K562 (cell line): ENCODE measurements around the gene MBD3. TPM values are rescaled to one million over a fixed set of nuclear protein-coding genes. Genes with fewer than 3 reads are reported as not detected.

Source experiments
- BCOR ChIP-seq: fragments of 450-650 bp; IDR thresholded peaks from 2 replicates; pipeline ENCODE4 v1.6.1; 2016
- CREB1 ChIP-seq, 2 experiments: sonication (generic) in 1 of 2; formaldehyde crosslinking in 1 of 2; IDR thresholded peaks; 2 replicates each; pipeline versions ENCODE4 v1.6.1 to v1.8.0; 2012 to 2022; ENCODE audit warnings: inconsistent platforms in 1 of 2, mild to moderate bottlenecking in 1 of 2, missing genetic modification reagents in 1 of 2, moderate library complexity in 1 of 2
- CTBP1 ChIP-seq: fragments of 450-650 bp; IDR thresholded peaks from 2 replicates; pipeline ENCODE4 v1.6.1; 2016; ENCODE audit warnings: borderline replicate concordance
- DACH1 ChIP-seq: fragments of 450-650 bp; IDR thresholded peaks from 2 replicates; pipeline ENCODE4 v1.6.1; 2018; ENCODE audit not compliant: partially characterized antibody
- DPF2 ChIP-seq: fragments of 450-650 bp; IDR thresholded peaks from 2 replicates; pipeline ENCODE4 v1.6.1; 2016
- E2F3 ChIP-seq: fragments of 250-450 bp; sonication (Bioruptor Pico); IDR thresholded peaks from 2 replicates; pipeline ENCODE4 v1.4.0; 2020; ENCODE audit warnings: mild to moderate bottlenecking
- FOXM1 ChIP-seq, 2 experiments: fragments of 450-650 bp in 1 of 2; sonication (generic) in 1 of 2; formaldehyde crosslinking in 1 of 2; IDR thresholded peaks; 2 replicates each; pipeline versions ENCODE4 v1.6.1 to v1.9.0; 2017 to 2022; ENCODE audit warnings: low read depth in 2 of 2, mild to moderate bottlenecking in 2 of 2, missing genetic modification reagents in 1 of 2, moderate library complexity in 1 of 2
- GATA2 ChIP-seq: sonication (generic); formaldehyde crosslinking; IDR thresholded peaks from 2 replicates; pipeline ENCODE4 v1.4.0; 2020; ENCODE audit warnings: mild to moderate bottlenecking, missing genetic modification reagents
- HDAC1 ChIP-seq, 2 experiments: fragments of 450-650 bp; IDR thresholded peaks; 2 replicates each; pipeline ENCODE4 v1.6.1; 2016 to 2017; ENCODE audit warnings: inconsistent platforms in 1 of 2, mild to moderate bottlenecking in 1 of 2, moderate library complexity in 1 of 2
- L3MBTL2 ChIP-seq: fragments of 450-650 bp; IDR thresholded peaks from 2 replicates; pipeline ENCODE4 v1.6.1; 2016; ENCODE audit warnings: mild to moderate bottlenecking, moderate library complexity
- LCOR ChIP-seq: sonication (generic); formaldehyde crosslinking; IDR thresholded peaks from 2 replicates; pipeline ENCODE4 v1.8.0; 2022; ENCODE audit warnings: mild to moderate bottlenecking, missing genetic modification reagents
- MNT ChIP-seq, 2 experiments: fragments of 450-650 bp; conservative IDR thresholded peaks; 2 replicates each; pipeline ENCODE4 v1.6.1; 2017; ENCODE audit warnings: mild to moderate bottlenecking in 2 of 2, moderate library complexity in 2 of 2
- NCOR1 ChIP-seq: fragments of 450-650 bp; IDR thresholded peaks from 2 replicates; pipeline ENCODE4 v1.6.1; 2016; ENCODE audit warnings: mild to moderate bottlenecking, moderate library complexity
- NFE2 ChIP-seq: IDR thresholded peaks from 2 replicates; pipeline ENCODE4 v1.6.1; 2014; ENCODE audit warnings: antibody characterized with exemption, low read depth
- SMARCA4 ChIP-seq: fragments of 450-650 bp; IDR thresholded peaks from 2 replicates; pipeline ENCODE4 v1.6.1; 2016
- SMARCC2 ChIP-seq: fragments of 450-650 bp; IDR thresholded peaks from 2 replicates; pipeline ENCODE4 v1.6.1; 2017; ENCODE audit warnings: antibody characterized with exemption, moderate library complexity, mild to moderate bottlenecking, low read depth
- SNIP1 ChIP-seq: fragments of 450-650 bp; IDR thresholded peaks from 2 replicates; pipeline ENCODE4 v1.7.1; 2017; ENCODE audit warnings: low read depth, mild to moderate bottlenecking
- STAT5A ChIP-seq: IDR thresholded peaks from 2 replicates; pipeline ENCODE4 v1.6.1; 2012; ENCODE audit warnings: low read length, inconsistent platforms, borderline replicate concordance
- TCF3 ChIP-seq: sonication (generic); formaldehyde crosslinking; IDR thresholded peaks from 2 replicates; pipeline ENCODE4 v1.4.0; 2020; ENCODE audit warnings: mild to moderate bottlenecking, missing genetic modification reagents
- ZBED1 ChIP-seq: IDR thresholded peaks from 2 replicates; pipeline ENCODE4 v1.6.1; 2014
- ZBTB2 ChIP-seq: fragments of 450-650 bp; IDR thresholded peaks from 2 replicates; pipeline ENCODE4 v1.6.1; 2016; ENCODE audit warnings: antibody characterized with exemption
- ZNF589 ChIP-seq: fragments of 200-800 bp; sonication (Bioruptor generic); IDR thresholded peaks from 2 replicates; pipeline ENCODE4 v1.6.1; 2016; ENCODE audit warnings: low read depth, missing genetic modification characterization, missing compliant biosample characterization
- ZNF699 ChIP-seq: fragments of 250-450 bp; sonication (Bioruptor Pico); IDR thresholded peaks from 2 replicates; pipeline ENCODE4 v1.8.0; 2021; ENCODE audit warnings: mild to moderate bottlenecking, moderate library complexity; ENCODE audit not compliant: insufficient replicate concordance
- polyA plus RNA-seq, 8 experiments: library from polyadenylated mRNA; depleted of rRNA in 4 of 8; stranded (reverse) in 5 of 8; unstranded in 3 of 8; fragments of >200 nt; fragmentation: Nextera tagmentation in 2 of 8; fragmentation: Illumina TruSeq in 1 of 8; extraction: Ambion mirVana in 2 of 8; extraction: Trizol in 1 of 8; gene quantifications; 2 replicates each; pipeline versions ENCODE4 v1.2.1 to v1.2.3, GENCODE V29; 2011 to 2014; ENCODE audit warnings: inconsistent platforms in 1 of 8, missing spikeins in 1 of 8
- total RNA-seq, 7 experiments: library from RNA; depleted of rRNA in 6 of 7; stranded (reverse); fragments of >200 nt in 6 of 7; fragmentation: Illumina TruSeq in 2 of 7; extraction: Trizol in 2 of 7; gene quantifications; 2 replicates each; pipeline versions ENCODE4 v1.2.1 to v1.2.3, GENCODE V29; 2011 to 2021; ENCODE audit warnings: low replicate concordance in 1 of 7
- TF ChIP-seq, protein P1 (sequence below): fragments of 450-650 bp; IDR thresholded peaks from 2 replicates; pipeline ENCODE4 v1.6.1; 2016
- TF ChIP-seq, protein P2 (sequence below), 2 experiments: fragments of 200-800 bp in 1 of 2; sonication (Bioruptor generic) in 1 of 2; sonication (generic) in 1 of 2; formaldehyde crosslinking in 1 of 2; IDR thresholded peaks in 1 of 2; conservative IDR thresholded peaks in 1 of 2; 2 replicates each; pipeline versions ENCODE4 v1.5.0 to v1.6.1; 2016 to 2020; ENCODE audit warnings: missing compliant biosample characterization in 1 of 2, missing genetic modification characterization in 1 of 2, missing genetic modification reagents in 1 of 2

Gene MBD3
- total and polyA plus RNA-seq, 9 of the 15 experiments (the other 6 are each of a cell fraction or from before 2014, with no cell fraction given) = 0.24 to 137 (median 30.9) TPM

- TF ChIP-seq MNT (conservative IDR thresholded peaks at IDR 0.05) = 0 out of 4 replicates have a peak, but pooled peaks of 1 of the 2 experiments have one; percentile 27
- TF ChIP-seq ZBED1 = no peak
- peak; percentile 46; the same call in 1 of the 2 replicates for TF ChIP-seq LCOR (CRISPR knock-in tag)
- TF ChIP-seq STAT5A = peak; percentile 41; the same call in 1 of the 2 replicates
- 0 out of 2 replicates have a peak, but pooled peaks have one; percentile 13 for TF ChIP-seq CTBP1
- TF ChIP-seq L3MBTL2 = peak; percentile 63
- peak; percentile 80 for TF ChIP-seq BCOR
- no peak for TF ChIP-seq SNIP1
- TF ChIP-seq HDAC1 (IDR thresholded peaks at IDR 0.05) = peak in 1 of 2 experiments; percentile 78; a peak in 2 of 4 replicates
- TF ChIP-seq NCOR1 = peak; percentile 33; the same call in 1 of the 2 replicates
- TF ChIP-seq, protein P1, sequence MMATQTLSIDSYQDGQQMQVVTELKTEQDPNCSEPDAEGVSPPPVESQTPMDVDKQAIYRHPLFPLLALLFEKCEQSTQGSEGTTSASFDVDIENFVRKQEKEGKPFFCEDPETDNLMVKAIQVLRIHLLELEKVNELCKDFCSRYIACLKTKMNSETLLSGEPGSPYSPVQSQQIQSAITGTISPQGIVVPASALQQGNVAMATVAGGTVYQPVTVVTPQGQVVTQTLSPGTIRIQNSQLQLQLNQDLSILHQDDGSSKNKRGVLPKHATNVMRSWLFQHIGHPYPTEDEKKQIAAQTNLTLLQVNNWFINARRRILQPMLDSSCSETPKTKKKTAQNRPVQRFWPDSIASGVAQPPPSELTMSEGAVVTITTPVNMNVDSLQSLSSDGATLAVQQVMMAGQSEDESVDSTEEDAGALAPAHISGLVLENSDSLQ = peak; percentile 47; the same call in 1 of the 2 replicates
- peak; percentile 38; the same call in 1 of the 2 replicates for TF ChIP-seq SMARCC2
- peak; percentile 77 for TF ChIP-seq TCF3 (CRISPR knock-in tag)
- TF ChIP-seq ZNF589 (CRISPR knock-in tag) = no peak
- 0 out of 2 replicates have a peak, but pooled peaks have one; percentile 10 for TF ChIP-seq CREB1 (IDR thresholded peaks at IDR 0.05)
- no peak for TF ChIP-seq CREB1 (CRISPR knock-in tag; IDR thresholded peaks at IDR 0.05)
- no peak for TF ChIP-seq E2F3 (CRISPR knock-in tag)
- TF ChIP-seq, protein P2, sequence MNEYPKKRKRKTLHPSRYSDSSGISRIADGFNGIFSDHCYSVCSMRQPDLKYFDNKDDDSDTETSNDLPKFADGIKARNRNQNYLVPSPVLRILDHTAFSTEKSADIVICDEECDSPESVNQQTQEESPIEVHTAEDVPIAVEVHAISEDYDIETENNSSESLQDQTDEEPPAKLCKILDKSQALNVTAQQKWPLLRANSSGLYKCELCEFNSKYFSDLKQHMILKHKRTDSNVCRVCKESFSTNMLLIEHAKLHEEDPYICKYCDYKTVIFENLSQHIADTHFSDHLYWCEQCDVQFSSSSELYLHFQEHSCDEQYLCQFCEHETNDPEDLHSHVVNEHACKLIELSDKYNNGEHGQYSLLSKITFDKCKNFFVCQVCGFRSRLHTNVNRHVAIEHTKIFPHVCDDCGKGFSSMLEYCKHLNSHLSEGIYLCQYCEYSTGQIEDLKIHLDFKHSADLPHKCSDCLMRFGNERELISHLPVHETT (CRISPR knock-in tag; conservative IDR thresholded peaks at IDR 0.05 in 1 of 2, IDR thresholded peaks at IDR 0.05 in 1 of 2) = 0 out of 4 replicates have a peak, but pooled peaks of 1 of the 2 experiments have one; percentile 31
- TF ChIP-seq FOXM1 (IDR thresholded peaks at IDR 0.05; ENCODE audit: low read depth) = no peak
- no peak for TF ChIP-seq FOXM1 (CRISPR knock-in tag; IDR thresholded peaks at IDR 0.05; ENCODE audit: low read depth)
- peak; percentile 14 for TF ChIP-seq DACH1
- TF ChIP-seq ZNF699 (CRISPR knock-in tag) = no peak
- peak; percentile 88 for TF ChIP-seq ZBTB2
- peak; percentile 51; the same call in 1 of the 2 replicates for TF ChIP-seq GATA2 (CRISPR knock-in tag)
- TF ChIP-seq SMARCA4 = peak; percentile 88
- peak; percentile 62 for TF ChIP-seq NFE2
- TF ChIP-seq DPF2 = peak; percentile 94
These were observed 9.0 kb upstream of the MBD3 start (continued) for GRCh38 chr19:1601613-1602064.
